K562 (cell line): ENCODE measurements around the gene SUDS3. TPM values are rescaled to one million over a fixed set of nuclear protein-coding genes. Genes with fewer than 3 reads are reported as not detected.
A peak's percentile ranks its signal among the peaks of the same experiment; 100 is the strongest.

Experiments
- BRF1 ChIP-seq: IDR thresholded peaks from 3 replicates; pipeline ENCODE4 v1.6.1; 2011; ENCODE audit warnings: borderline replicate concordance, mild to moderate bottlenecking; ENCODE audit not compliant: insufficient read length; ENCODE audit errors: extremely low read depth
- ESRRA ChIP-seq: fragments of 450-650 bp; IDR thresholded peaks from 2 replicates; pipeline ENCODE4 v1.6.1; 2014; ENCODE audit warnings: low read depth, mild to moderate bottlenecking, moderate library complexity, borderline replicate concordance
- GTF2B ChIP-seq: IDR thresholded peaks from 2 replicates; pipeline ENCODE4 v1.6.1; 2011; ENCODE audit not compliant: insufficient read length; ENCODE audit errors: extremely low read depth
- KHSRP ChIP-seq: fragments of 450-650 bp; IDR thresholded peaks from 2 replicates; pipeline ENCODE4 v1.6.1; 2017
- MEF2D ChIP-seq: conservative IDR thresholded peaks from 2 replicates; pipeline ENCODE4 v1.6.1; 2016; ENCODE audit warnings: low read depth, missing genetic modification characterization, missing compliant biosample characterization
- MTA3 ChIP-seq: fragments of 450-650 bp; formaldehyde crosslinking; IDR thresholded peaks from 2 replicates; pipeline ENCODE4 v1.6.1; 2017; ENCODE audit warnings: mild to moderate bottlenecking, borderline replicate concordance
- NFE2 ChIP-seq: IDR thresholded peaks from 2 replicates; pipeline ENCODE4 v1.6.1; 2014; ENCODE audit warnings: antibody characterized with exemption, low read depth
- PML ChIP-seq: IDR thresholded peaks from 2 replicates; pipeline ENCODE4 v1.6.1; 2012; ENCODE audit warnings: low read length, inconsistent platforms
- SAFB ChIP-seq: fragments of 200-400 bp; formaldehyde crosslinking; IDR thresholded peaks from 2 replicates; pipeline ENCODE4 v1.6.1; 2017; ENCODE audit warnings: low read depth, low read length, borderline replicate concordance
- SMARCA4 ChIP-seq: fragments of 450-650 bp; IDR thresholded peaks from 2 replicates; pipeline ENCODE4 v1.6.1; 2016
- SRSF3 ChIP-seq: fragments of 200-400 bp; formaldehyde crosslinking; IDR thresholded peaks from 2 replicates; pipeline ENCODE4 v1.6.1; 2016; ENCODE audit warnings: mild to moderate bottlenecking, low read length, moderate library complexity; ENCODE audit not compliant: insufficient read depth
- ZBTB8A ChIP-seq: fragments of 450-650 bp; IDR thresholded peaks from 2 replicates; pipeline ENCODE4 v1.6.1; 2018; ENCODE audit warnings: mild to moderate bottlenecking, moderate library complexity; ENCODE audit not compliant: partially characterized antibody
- ZFP91 ChIP-seq: sonication (generic); formaldehyde crosslinking; IDR thresholded peaks from 2 replicates; pipeline ENCODE4 v1.8.0; 2022; ENCODE audit warnings: mild to moderate bottlenecking, missing genetic modification reagents
- ZNF165 ChIP-seq: fragments of 250-450 bp; sonication (Bioruptor Pico); IDR thresholded peaks from 2 replicates; pipeline ENCODE4 v1.4.0; 2020; ENCODE audit warnings: borderline replicate concordance
- ZNF431 ChIP-seq: sonication (generic); formaldehyde crosslinking; IDR thresholded peaks from 2 replicates; pipeline ENCODE4 v1.8.0; 2022; ENCODE audit warnings: mild to moderate bottlenecking, missing genetic modification reagents
- ZNF561 ChIP-seq: fragments of 450-650 bp; formaldehyde crosslinking; conservative IDR thresholded peaks from 2 replicates; pipeline ENCODE4 v1.4.0; 2020; ENCODE audit warnings: mild to moderate bottlenecking, moderate library complexity
- ZNF696 ChIP-seq: fragments of 250-450 bp; sonication (Bioruptor Pico); conservative IDR thresholded peaks from 2 replicates; pipeline ENCODE4 v1.4.0; 2020; ENCODE audit warnings: mild to moderate bottlenecking, moderate library complexity
- ZNF699 ChIP-seq: fragments of 250-450 bp; sonication (Bioruptor Pico); IDR thresholded peaks from 2 replicates; pipeline ENCODE4 v1.8.0; 2021; ENCODE audit warnings: mild to moderate bottlenecking, moderate library complexity; ENCODE audit not compliant: insufficient replicate concordance
- polyA plus RNA-seq, 8 experiments: library from polyadenylated mRNA; depleted of rRNA in 4 of 8; stranded (reverse) in 5 of 8; unstranded in 3 of 8; fragments of >200 nt; fragmentation: Nextera tagmentation in 2 of 8; fragmentation: Illumina TruSeq in 1 of 8; extraction: Ambion mirVana in 2 of 8; extraction: Trizol in 1 of 8; gene quantifications; 2 replicates each; pipeline versions ENCODE4 v1.2.1 to v1.2.3, GENCODE V29; 2011 to 2014; ENCODE audit warnings: inconsistent platforms in 1 of 8, missing spikeins in 1 of 8
- total RNA-seq, 7 experiments: library from RNA; depleted of rRNA in 6 of 7; stranded (reverse); fragments of >200 nt in 6 of 7; fragmentation: Illumina TruSeq in 2 of 7; extraction: Trizol in 2 of 7; gene quantifications; 2 replicates each; pipeline versions ENCODE4 v1.2.1 to v1.2.3, GENCODE V29; 2011 to 2021; ENCODE audit warnings: low replicate concordance in 1 of 7
- TF ChIP-seq, protein P1 (sequence below): fragments of 250-450 bp; sonication (Bioruptor Pico); IDR thresholded peaks from 2 replicates; pipeline ENCODE4 v1.5.0; 2020; ENCODE audit warnings: mild to moderate bottlenecking, borderline replicate concordance
- TF ChIP-seq, protein P2 (sequence below), 2 experiments: fragments of 450-650 bp in 1 of 2; IDR thresholded peaks; 2 replicates each; pipeline ENCODE4 v1.6.1; 2011 to 2017; ENCODE audit warnings: low read depth in 2 of 2, antibody characterized with exemption in 1 of 2, borderline replicate concordance in 1 of 2, low read length in 1 of 2, mild to moderate bottlenecking in 1 of 2, mixed read lengths in 1 of 2; ENCODE audit not compliant: control insufficient read depth in 1 of 2

Gene SUDS3
- total and polyA plus RNA-seq, 9 of the 15 experiments (the other 6 are each of a cell fraction or from before 2014, with no cell fraction given), result 6.6 to 30.5 (median 23.3) TPM

GRCh38 chr12:118409834-118410233 lies 33.5 kb downstream of the SUDS3 start (continued):
- TF ChIP-seq, protein P1, sequence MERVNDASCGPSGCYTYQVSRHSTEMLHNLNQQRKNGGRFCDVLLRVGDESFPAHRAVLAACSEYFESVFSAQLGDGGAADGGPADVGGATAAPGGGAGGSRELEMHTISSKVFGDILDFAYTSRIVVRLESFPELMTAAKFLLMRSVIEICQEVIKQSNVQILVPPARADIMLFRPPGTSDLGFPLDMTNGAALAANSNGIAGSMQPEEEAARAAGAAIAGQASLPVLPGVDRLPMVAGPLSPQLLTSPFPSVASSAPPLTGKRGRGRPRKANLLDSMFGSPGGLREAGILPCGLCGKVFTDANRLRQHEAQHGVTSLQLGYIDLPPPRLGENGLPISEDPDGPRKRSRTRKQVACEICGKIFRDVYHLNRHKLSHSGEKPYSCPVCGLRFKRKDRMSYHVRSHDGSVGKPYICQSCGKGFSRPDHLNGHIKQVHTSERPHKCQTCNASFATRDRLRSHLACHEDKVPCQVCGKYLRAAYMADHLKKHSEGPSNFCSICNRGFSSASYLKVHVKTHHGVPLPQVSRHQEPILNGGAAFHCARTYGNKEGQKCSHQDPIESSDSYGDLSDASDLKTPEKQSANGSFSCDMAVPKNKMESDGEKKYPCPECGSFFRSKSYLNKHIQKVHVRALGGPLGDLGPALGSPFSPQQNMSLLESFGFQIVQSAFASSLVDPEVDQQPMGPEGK, result no peak
- no peak for TF ChIP-seq ZNF561 (CRISPR knock-in tag)
- TF ChIP-seq SMARCA4, result 0 out of 2 replicates have a peak, but pooled peaks have one; percentile 29
- no peak for TF ChIP-seq PML
- TF ChIP-seq MTA3, result no peak
- no peak for TF ChIP-seq ZNF699
- TF ChIP-seq ZNF165 (CRISPR knock-in tag), result no peak
- TF ChIP-seq GTF2B, result no peak
- TF ChIP-seq ZNF696, result no peak
- no peak for TF ChIP-seq KHSRP
- TF ChIP-seq SRSF3, result no peak
- no peak for TF ChIP-seq MEF2D (tag)
- TF ChIP-seq ZBTB8A, result no peak
- no peak for TF ChIP-seq BRF1
- TF ChIP-seq SAFB, result no peak
- no peak for TF ChIP-seq ESRRA
- no peak for TF ChIP-seq ZNF431 (CRISPR knock-in tag)
- peak; percentile 14; the same call in 1 of the 2 replicates for TF ChIP-seq NFE2
- TF ChIP-seq ZFP91 (CRISPR knock-in tag), result no peak
- TF ChIP-seq, protein P2, sequence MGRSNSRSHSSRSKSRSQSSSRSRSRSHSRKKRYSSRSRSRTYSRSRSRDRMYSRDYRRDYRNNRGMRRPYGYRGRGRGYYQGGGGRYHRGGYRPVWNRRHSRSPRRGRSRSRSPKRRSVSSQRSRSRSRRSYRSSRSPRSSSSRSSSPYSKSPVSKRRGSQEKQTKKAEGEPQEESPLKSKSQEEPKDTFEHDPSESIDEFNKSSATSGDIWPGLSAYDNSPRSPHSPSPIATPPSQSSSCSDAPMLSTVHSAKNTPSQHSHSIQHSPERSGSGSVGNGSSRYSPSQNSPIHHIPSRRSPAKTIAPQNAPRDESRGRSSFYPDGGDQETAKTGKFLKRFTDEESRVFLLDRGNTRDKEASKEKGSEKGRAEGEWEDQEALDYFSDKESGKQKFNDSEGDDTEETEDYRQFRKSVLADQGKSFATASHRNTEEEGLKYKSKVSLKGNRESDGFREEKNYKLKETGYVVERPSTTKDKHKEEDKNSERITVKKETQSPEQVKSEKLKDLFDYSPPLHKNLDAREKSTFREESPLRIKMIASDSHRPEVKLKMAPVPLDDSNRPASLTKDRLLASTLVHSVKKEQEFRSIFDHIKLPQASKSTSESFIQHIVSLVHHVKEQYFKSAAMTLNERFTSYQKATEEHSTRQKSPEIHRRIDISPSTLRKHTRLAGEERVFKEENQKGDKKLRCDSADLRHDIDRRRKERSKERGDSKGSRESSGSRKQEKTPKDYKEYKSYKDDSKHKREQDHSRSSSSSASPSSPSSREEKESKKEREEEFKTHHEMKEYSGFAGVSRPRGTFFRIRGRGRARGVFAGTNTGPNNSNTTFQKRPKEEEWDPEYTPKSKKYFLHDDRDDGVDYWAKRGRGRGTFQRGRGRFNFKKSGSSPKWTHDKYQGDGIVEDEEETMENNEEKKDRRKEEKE (IDR thresholded peaks at IDR 0.05; ENCODE audit: borderline replicate concordance in 1 of 2, control insufficient read depth in 1 of 2, low read depth in 2 of 2, low read length in 1 of 2), result no peak
